Measurements from ENCODE around the gene IL2RG. TPM values are rescaled to one million over a fixed set of nuclear protein-coding genes. Genes with fewer than 3 reads are reported as not detected.

Gene IL2RG
- total RNA-seq, 2 experiments from 2014 or later = 302 to 310 TPM

DNA sequence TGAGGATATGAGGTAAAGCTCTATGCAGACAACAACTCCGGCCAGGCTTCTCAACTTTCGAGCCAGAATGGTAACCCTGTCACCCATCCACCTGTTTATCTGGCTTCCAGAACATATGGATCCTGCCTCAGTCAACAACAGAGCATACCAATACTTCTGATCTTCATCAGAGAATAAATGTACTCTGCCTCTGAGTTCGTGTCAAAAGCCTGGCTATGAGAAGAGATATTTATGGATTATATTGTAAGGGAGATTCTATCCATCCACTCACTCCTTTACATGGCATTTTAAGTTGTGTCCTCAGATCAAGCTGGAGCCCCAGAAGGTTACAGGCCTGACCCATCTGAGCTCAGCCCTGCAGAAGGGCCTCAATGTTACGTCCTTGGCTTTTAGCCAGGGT is 25.5 kb downstream of the IL2RG start:
- no peaks in the 10 kb centered on the region for H3K27me3 Mint-ChIP-seq
- intact Hi-C loops (cut with micrococcal nuclease) = no loop called here
- no peaks in the 10 kb centered on the region for H3K9me3 Mint-ChIP-seq
- no peaks in the 10 kb centered on the region for H3K36me3 Mint-ChIP-seq (ENCODE audit: low read depth)
- ATAC-seq (no peak), DNase-seq (no peak)
- ChIA-PET POLR2A (no interaction called here), CTCF (interaction anchor here (1.5 to 2.0 kb wide), 2 partner anchors 14 to 93 kb away, joined by 3 to 5 read pairs; no protein-coding TSS in a partner anchor)
- no peak overlapping the region for H3K27ac Mint-ChIP-seq
- no peak overlapping the region for H3K4me3 Mint-ChIP-seq
- TF ChIP-seq, protein P1, sequence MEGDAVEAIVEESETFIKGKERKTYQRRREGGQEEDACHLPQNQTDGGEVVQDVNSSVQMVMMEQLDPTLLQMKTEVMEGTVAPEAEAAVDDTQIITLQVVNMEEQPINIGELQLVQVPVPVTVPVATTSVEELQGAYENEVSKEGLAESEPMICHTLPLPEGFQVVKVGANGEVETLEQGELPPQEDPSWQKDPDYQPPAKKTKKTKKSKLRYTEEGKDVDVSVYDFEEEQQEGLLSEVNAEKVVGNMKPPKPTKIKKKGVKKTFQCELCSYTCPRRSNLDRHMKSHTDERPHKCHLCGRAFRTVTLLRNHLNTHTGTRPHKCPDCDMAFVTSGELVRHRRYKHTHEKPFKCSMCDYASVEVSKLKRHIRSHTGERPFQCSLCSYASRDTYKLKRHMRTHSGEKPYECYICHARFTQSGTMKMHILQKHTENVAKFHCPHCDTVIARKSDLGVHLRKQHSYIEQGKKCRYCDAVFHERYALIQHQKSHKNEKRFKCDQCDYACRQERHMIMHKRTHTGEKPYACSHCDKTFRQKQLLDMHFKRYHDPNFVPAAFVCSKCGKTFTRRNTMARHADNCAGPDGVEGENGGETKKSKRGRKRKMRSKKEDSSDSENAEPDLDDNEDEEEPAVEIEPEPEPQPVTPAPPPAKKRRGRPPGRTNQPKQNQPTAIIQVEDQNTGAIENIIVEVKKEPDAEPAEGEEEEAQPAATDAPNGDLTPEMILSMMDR (IDR thresholded peaks at IDR 0.05) = no peak
- peaks cover 8% of the 10 kb centered on the region for H3K4me1 Mint-ChIP-seq (ENCODE audit: low read depth)

DNA sequence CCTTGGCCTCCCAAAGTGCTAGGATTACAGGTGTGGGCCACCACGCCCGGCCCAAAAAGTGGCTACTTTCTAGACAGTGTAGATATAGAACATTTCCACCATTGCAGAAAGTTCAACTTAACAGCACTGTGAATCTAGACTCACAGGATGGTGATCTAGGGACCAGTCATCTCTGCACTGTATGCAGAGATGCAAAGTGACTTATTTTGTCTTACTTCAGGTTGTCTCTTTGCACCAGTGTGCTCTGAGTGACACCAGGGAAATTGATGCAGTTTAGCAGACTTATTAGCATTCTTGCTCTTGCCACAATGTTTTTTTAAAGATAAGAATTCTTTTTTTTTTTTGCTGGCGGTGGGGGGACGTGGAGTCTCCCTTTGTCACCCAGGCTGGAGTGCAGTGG is 28.6 kb downstream of the IL2RG start:
- DNase-seq (no peak), ATAC-seq (no peak)
- Mint-ChIP-seq H3K27me3 (no peaks in the 10 kb centered on the region), H3K9me3 (no peaks in the 10 kb centered on the region), H3K4me1 (ENCODE audit: low read depth) (peaks cover 8% of the 10 kb centered on the region), H3K36me3 (ENCODE audit: low read depth) (no peaks in the 10 kb centered on the region), H3K27ac (no peak overlapping the region), H3K4me3 (no peak overlapping the region)
- TF ChIP-seq, protein P1 (IDR thresholded peaks at IDR 0.05) = no peak
- CTCF ChIA-PET = no interaction called here
- intact Hi-C loops (cut with micrococcal nuclease) = no loop called here
- POLR2A ChIA-PET = no interaction called here

DNA sequence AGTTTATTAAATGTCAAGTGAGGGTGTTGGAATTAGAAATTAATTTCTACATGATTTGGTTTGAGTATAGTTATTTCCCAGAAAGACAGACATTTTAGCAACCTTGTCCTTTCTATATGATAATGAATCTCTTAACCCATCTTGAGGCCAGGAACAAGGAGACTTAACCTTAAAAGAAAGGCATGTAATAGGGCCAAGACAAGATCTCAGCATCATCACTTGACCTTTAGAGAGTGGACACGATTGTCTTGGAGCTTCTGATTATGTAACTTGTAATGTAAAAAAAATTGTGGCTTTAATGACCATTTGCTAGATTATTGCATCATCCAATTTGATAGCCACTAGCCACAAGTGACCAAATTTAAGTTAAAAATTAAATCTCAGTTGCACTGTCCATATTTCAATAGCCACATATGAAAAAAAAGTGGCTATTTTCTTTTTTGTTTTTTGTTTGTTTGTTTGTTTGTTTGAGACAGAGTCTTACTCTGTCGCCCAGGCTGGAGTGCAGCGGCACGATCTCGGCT is 29.2 kb downstream of the IL2RG start:
- Mint-ChIP-seq H3K4me1 (ENCODE audit: low read depth) (peaks cover 8% of the 10 kb centered on the region), H3K4me3 (no peak overlapping the region), H3K36me3 (ENCODE audit: low read depth) (no peaks in the 10 kb centered on the region), H3K27ac (no peak overlapping the region), H3K27me3 (no peaks in the 10 kb centered on the region), H3K9me3 (no peaks in the 10 kb centered on the region)
- intact Hi-C loops (cut with micrococcal nuclease) = no loop called here
- TF ChIP-seq, protein P1 (IDR thresholded peaks at IDR 0.05) = no peak
- DNase-seq = no peak
- CTCF ChIA-PET = interaction anchor here (1.0 kb wide), 1 partner anchor 20 kb away, joined by 3 read pairs; no protein-coding TSS in a partner anchor
- ATAC-seq = no peak
- POLR2A ChIA-PET = no interaction called here

DNA sequence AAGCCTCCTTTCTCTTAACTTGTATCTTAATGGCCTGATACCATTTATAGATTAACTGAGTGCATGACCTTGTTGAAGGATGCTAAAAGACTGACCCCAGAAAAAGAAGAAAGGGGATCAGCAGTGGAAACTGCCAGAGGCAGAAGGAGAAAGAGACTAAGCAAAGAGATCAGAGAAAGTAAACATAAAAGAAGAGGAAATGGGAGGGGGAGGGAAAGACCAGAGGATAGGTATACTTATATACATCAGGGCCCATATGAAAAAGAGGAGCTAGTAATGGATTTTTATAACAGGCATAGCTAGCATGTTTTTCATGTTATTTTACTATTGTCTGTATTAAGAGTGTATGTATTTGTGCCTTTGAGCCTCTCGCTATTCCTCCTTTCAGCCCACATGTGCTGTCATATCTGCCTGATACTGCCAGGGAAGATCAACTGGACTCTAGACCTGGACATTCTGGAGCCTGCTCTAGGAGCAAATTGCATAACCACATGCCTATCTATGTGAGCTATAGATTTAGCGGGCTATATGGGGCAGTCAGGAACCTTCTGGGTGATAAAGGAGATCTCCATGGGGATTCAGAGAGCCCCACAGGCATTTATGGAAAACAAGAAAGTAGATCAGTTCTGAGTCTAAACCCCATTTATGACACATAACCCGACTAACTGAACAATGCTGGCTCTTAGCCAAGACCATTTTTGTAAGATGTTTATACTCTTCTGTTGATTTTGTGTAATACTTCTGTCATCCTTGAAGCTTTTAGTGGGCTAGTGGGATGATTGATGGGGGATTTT is 29.9 kb downstream of the IL2RG start:
- no peaks in the 10 kb centered on the region for H3K36me3 Mint-ChIP-seq (ENCODE audit: low read depth)
- intact Hi-C loops (cut with micrococcal nuclease) = no loop called here
- DNase-seq (no peak), ATAC-seq (no peak)
- H3K4me3 Mint-ChIP-seq = no peak overlapping the region
- no peak overlapping the region for H3K27ac Mint-ChIP-seq
- peaks cover 8% of the 10 kb centered on the region for H3K4me1 Mint-ChIP-seq (ENCODE audit: low read depth)
- CTCF ChIA-PET = interaction anchor here (1.0 kb wide), 1 partner anchor 21 kb away, joined by 3 read pairs; no protein-coding TSS in a partner anchor
- POLR2A ChIA-PET = no interaction called here
- no peaks in the 10 kb centered on the region for H3K27me3 Mint-ChIP-seq
- TF ChIP-seq, protein P1 (IDR thresholded peaks at IDR 0.05) = no peak
- H3K9me3 Mint-ChIP-seq = no peaks in the 10 kb centered on the region

DNA sequence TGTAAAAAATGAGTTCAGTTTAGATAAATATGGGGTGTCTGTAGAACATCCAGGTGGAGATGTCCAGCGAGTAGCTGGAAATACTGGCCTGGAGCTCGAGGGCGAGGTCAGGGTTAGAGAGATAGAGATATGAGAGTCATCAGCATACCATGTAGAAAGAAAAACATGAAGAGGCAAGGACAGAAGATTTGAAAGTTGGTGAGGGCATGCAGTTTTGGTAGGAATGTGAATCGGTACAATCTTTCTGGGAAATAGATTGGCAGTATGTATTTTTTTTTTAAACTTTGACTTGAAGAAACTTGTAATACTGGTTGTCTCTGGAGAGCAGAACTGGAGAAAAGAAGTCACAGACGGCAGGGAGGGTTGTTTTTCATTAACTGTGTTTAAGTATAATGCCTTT is 40.8 kb downstream of the IL2RG start:
- ATAC-seq (no peak), DNase-seq (no peak)
- ChIA-PET CTCF (interaction anchor here (1.3 kb wide), 1 partner anchor 60 kb away, joined by 3 read pairs; no protein-coding TSS in a partner anchor), POLR2A (no interaction called here)
- no peaks in the 10 kb centered on the region for H3K9me3 Mint-ChIP-seq
- TF ChIP-seq, protein P1 (IDR thresholded peaks at IDR 0.05) = no peak
- peaks cover 6% of the 10 kb centered on the region for H3K36me3 Mint-ChIP-seq (ENCODE audit: low read depth)
- no peaks in the 10 kb centered on the region for H3K27me3 Mint-ChIP-seq
- no peak overlapping the region for H3K27ac Mint-ChIP-seq
- intact Hi-C loops (cut with micrococcal nuclease) = no loop called here
- H3K4me3 Mint-ChIP-seq = no peak overlapping the region
- H3K4me1 Mint-ChIP-seq (ENCODE audit: low read depth) = peaks cover 12% of the 10 kb centered on the region

Data from activated CD8-positive, alpha-beta T cell treated with anti-CD3 and anti-CD28 coated beads for 36 hours (primary cell).